NCI-H460 (cell line): Measurements from ENCODE around the gene NXNL2. TPM values are rescaled to one million over a fixed set of nuclear protein-coding genes. Genes with fewer than 3 reads are reported as not detected.

Experiments used
- DNase-seq: peaks from one replicate; pipeline ENCODE4 v3.0.0-alpha.2; 2016; ENCODE audit warnings: low read depth; ENCODE audit errors: extremely low read depth
- polyA plus RNA-seq: library from polyadenylated mRNA; depleted of rRNA; stranded (reverse); fragments of >200 nt; gene quantifications from 2 replicates; pipeline ENCODE4 v1.2.3, GENCODE V29; 2014; cell fraction: nucleus; rRNA removed
- total RNA-seq: library from RNA; depleted of rRNA; stranded (reverse); fragments of >200 nt; shearing (Covaris generic); gene quantifications from 2 replicates; pipeline ENCODE4 v1.2.3, GENCODE V29; 2014; rRNA removed

NXNL2 gene
- 0.17 TPM in 1 of 2 replicates, not detected in the other for total RNA-seq
- not detected in 2 replicates for polyA plus RNA-seq

GRCh38 chr9:88534456-88535225 is at the start of gene NXNL2:
NXNL2 (plus strand) TSS chr9:88535178; CDS start chr9:88535435, 257 bp downstream.
- DNase-seq, result peak; percentile 74

GRCh38 chr9:88488166-88488565 is 46.8 kb upstream of the NXNL2 start:
- DNase-seq, result no peak

GRCh38 chr9:88494983-88495721 is 39.8 kb upstream of the NXNL2 start:
- DNase-seq, result no peak

- no peak for DNase-seq
Observed at GRCh38 chr9:88497224-88497623, 37.8 kb upstream of the NXNL2 start.

GRCh38 chr9:88498880-88499279 is 36.1 kb upstream of the NXNL2 start:
- DNase-seq, result no peak

- no peak for DNase-seq
Observed at GRCh38 chr9:88501086-88501485, 33.9 kb upstream of the NXNL2 start.

- no peak for DNase-seq
Observed at GRCh38 chr9:88502552-88503034, 32.4 kb upstream of the NXNL2 start.

GRCh38 chr9:88503081-88503844 is 31.7 kb upstream of the NXNL2 start:
- no peak for DNase-seq

GRCh38 chr9:88503845-88504764 is 30.9 kb upstream of the NXNL2 start:
- no peak for DNase-seq

- DNase-seq, result no peak
Observed at GRCh38 chr9:88508326-88508725, 26.7 kb upstream of the NXNL2 start.

- DNase-seq, result no peak
Observed at GRCh38 chr9:88511906-88512305, 23.1 kb upstream of the NXNL2 start.

- no peak for DNase-seq
Observed at GRCh38 chr9:88514247-88514646, 20.7 kb upstream of the NXNL2 start.

GRCh38 chr9:88521308-88521707 is 13.7 kb upstream of the NXNL2 start:
- DNase-seq, result no peak

GRCh38 chr9:88522360-88522759 is 12.6 kb upstream of the NXNL2 start:
- DNase-seq, result no peak

GRCh38 chr9:88523056-88523455 is 11.9 kb upstream of the NXNL2 start:
- DNase-seq, result no peak

- DNase-seq, result no peak
Observed at GRCh38 chr9:88524911-88525310, 10.1 kb upstream of the NXNL2 start.

- DNase-seq, result no peak
Observed at GRCh38 chr9:88527618-88528017, 7.4 kb upstream of the NXNL2 start.

- no peak for DNase-seq
Observed at GRCh38 chr9:88528080-88528790, 6.7 kb upstream of the NXNL2 start.

- no peak for DNase-seq
Observed at GRCh38 chr9:88529496-88529895, 5.5 kb upstream of the NXNL2 start.
